ENCODE results near the gene PTPRD.

The PTPRD gene

GRCh38 chr9:10265153-10265631 is 347.6 kb downstream of the PTPRD start:
- DNase-seq, result no peak

- no peak for DNase-seq
Observed at GRCh38 chr9:10260501-10260900, 352.3 kb downstream of the PTPRD start.

- DNase-seq, result no peak
Observed at GRCh38 chr9:10259668-10260067, 353.1 kb downstream of the PTPRD start.

GRCh38 chr9:10255758-10256157 is 357.0 kb downstream of the PTPRD start:
- DNase-seq, result no peak

- no peak for DNase-seq
Observed at GRCh38 chr9:10254338-10254737, 358.5 kb downstream of the PTPRD start.

GRCh38 chr9:10253341-10253740 is 359.5 kb downstream of the PTPRD start:
- DNase-seq, result no peak

GRCh38 chr9:10252174-10252573 is 360.6 kb downstream of the PTPRD start:
- no peak for DNase-seq

GRCh38 chr9:10251490-10251889 is 361.3 kb downstream of the PTPRD start:
- no peak for DNase-seq

- no peak for DNase-seq
Observed at GRCh38 chr9:10250219-10250618, 362.6 kb downstream of the PTPRD start.

- DNase-seq, result no peak
Observed at GRCh38 chr9:10248890-10249289, 363.9 kb downstream of the PTPRD start.

- DNase-seq, result no peak
Observed at GRCh38 chr9:10242255-10242654, 370.5 kb downstream of the PTPRD start.

GRCh38 chr9:10238087-10238486 is 374.7 kb downstream of the PTPRD start:
- DNase-seq, result no peak

GRCh38 chr9:10237584-10237983 is 375.2 kb downstream of the PTPRD start:
- DNase-seq, result no peak

GRCh38 chr9:10236161-10236560 is 376.6 kb downstream of the PTPRD start:
- no peak for DNase-seq

GRCh38 chr9:10235376-10235775 is 377.4 kb downstream of the PTPRD start:
- DNase-seq, result no peak

- DNase-seq, result no peak
Observed at GRCh38 chr9:10232352-10232930, 380.4 kb downstream of the PTPRD start.

GRCh38 chr9:10230512-10230911 is 382.3 kb downstream of the PTPRD start:
- DNase-seq, result no peak

- DNase-seq, result no peak
Observed at GRCh38 chr9:10228082-10228481, 384.7 kb downstream of the PTPRD start.

- no peak for DNase-seq
Observed at GRCh38 chr9:10226996-10227395, 385.8 kb downstream of the PTPRD start.

- DNase-seq, result no peak
Observed at GRCh38 chr9:10212702-10213101, 400.1 kb downstream of the PTPRD start.

GRCh38 chr9:10208691-10209069 is 404.1 kb downstream of the PTPRD start:
- DNase-seq, result no peak

- no peak for DNase-seq
Observed at GRCh38 chr9:10204276-10204675, 408.5 kb downstream of the PTPRD start.

GRCh38 chr9:10173561-10173960 is 439.2 kb downstream of the PTPRD start:
- no peak for DNase-seq

- DNase-seq, result no peak
Observed at GRCh38 chr9:10172476-10172875, 440.3 kb downstream of the PTPRD start.

GRCh38 chr9:10168241-10168640 is 444.6 kb downstream of the PTPRD start:
- no peak for DNase-seq
